NB4 (cell line): ENCODE results near the gene VSX2.

Source experiments
- CTCF ChIP-seq: IDR thresholded peaks from one replicate; pipeline ENCODE4 v1.5.1; 2012; ENCODE audit warnings: low read depth, low read length
- MAX ChIP-seq: IDR thresholded peaks from 2 replicates; pipeline ENCODE4 v1.6.1; 2011; ENCODE audit warnings: low read depth, low read length
- POLR2A ChIP-seq: IDR thresholded peaks from 2 replicates; pipeline ENCODE4 v1.6.1; 2011; ENCODE audit warnings: mild to moderate bottlenecking; ENCODE audit not compliant: insufficient read length; ENCODE audit errors: extremely low read depth

GRCh38 chr14:74271365-74271764 is 32.1 kb downstream of the VSX2 start:
- TF ChIP-seq CTCF (no peak), MAX (no peak), POLR2A (no peak)
